Subcutaneous adipose tissue (tissue), 4 donors: Measurements from ENCODE around the gene FUBP1. TPM values are rescaled to one million over a fixed set of nuclear protein-coding genes. Genes with fewer than 3 reads are reported as not detected.

ENCODE experiments used
- CTCF ChIP-seq: fragments of 450-650 bp; IDR thresholded peaks from one replicate; pipeline ENCODE4 v1.5.1; 2016; ENCODE audit warnings: low read depth, mild to moderate bottlenecking, control low read depth, antibody characterized with exemption, moderate library complexity
- total RNA-seq, 4 donors: library from RNA; depleted of rRNA; stranded (reverse); fragments of >200 nt; gene quantifications; one replicate each; pipeline ENCODE4 v1.1.0, GENCODE V29; 2016

Gene FUBP1
- total RNA-seq, 4 donors from 2014 or later = 82.4 to 118 (median 92.8) TPM

- no peak for TF ChIP-seq CTCF
Observed at GRCh38 chr1:78006521-78006920, 27.6 kb upstream of the FUBP1 start.

- TF ChIP-seq CTCF = no peak
Observed at GRCh38 chr1:78005755-78006154, 26.9 kb upstream of the FUBP1 start.

GRCh38 chr1:78005448-78005722, 26.5 kb upstream of the FUBP1 start:
- TF ChIP-seq CTCF = no peak

GRCh38 chr1:78004719-78005447, 26.0 kb upstream of the FUBP1 start, which contains the start of gene DNAJB4:
Gene DNAJB4, plus strand, starts transcription at chr1:78004939. Its CDS starts 172 bp downstream, at chr1:78005111.
- no peak for TF ChIP-seq CTCF

GRCh38 chr1:78003882-78004718, 25.2 kb upstream of the FUBP1 start:
- TF ChIP-seq CTCF = no peak

- TF ChIP-seq CTCF = no peak
Observed at GRCh38 chr1:78003070-78003746, 24.3 kb upstream of the FUBP1 start.

GRCh38 chr1:77996734-77997133, 17.9 kb upstream of the FUBP1 start:
- TF ChIP-seq CTCF = no peak
